Measurements from ENCODE around the gene GRK5. TPM values are rescaled to one million over a fixed set of nuclear protein-coding genes. Genes with fewer than 3 reads are reported as not detected.
"Not testable (repeated sequence)": the region's sequence is repeated elsewhere in the genome, so short reads cannot be mapped to it uniquely, and the experiment has no call there.

GRK5 gene
- total RNA-seq, 1 experiment from 2014 or later = 4.8 TPM

DNA sequence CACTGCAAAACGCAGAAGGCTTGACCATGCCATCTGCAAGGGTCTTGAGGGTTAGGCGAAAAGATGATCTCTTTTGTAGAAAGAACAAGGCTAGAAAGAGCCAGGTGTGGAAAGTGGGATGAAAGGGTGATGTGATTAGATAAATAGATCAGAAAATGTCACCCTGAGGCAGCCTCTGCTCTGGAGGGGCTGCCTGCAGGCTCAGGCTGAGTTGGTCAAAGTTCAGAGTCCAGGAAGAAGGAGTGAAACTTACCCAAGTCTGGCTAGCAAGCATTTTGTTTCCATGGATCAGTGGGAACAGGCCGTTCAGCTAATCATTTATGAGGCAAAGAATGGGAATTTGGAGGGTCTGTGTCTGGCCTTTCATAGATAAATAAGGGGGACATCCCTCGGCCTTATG is 255.4 kb downstream of the GRK5 start:
- no peaks in the 10 kb centered on the region for H3K79me2 ChIP-seq (ENCODE audit: low read depth)
- no peak for TF ChIP-seq EZH2 (IDR thresholded peaks at IDR 0.05; ENCODE audit: low read depth)
- TF ChIP-seq, protein P1, sequence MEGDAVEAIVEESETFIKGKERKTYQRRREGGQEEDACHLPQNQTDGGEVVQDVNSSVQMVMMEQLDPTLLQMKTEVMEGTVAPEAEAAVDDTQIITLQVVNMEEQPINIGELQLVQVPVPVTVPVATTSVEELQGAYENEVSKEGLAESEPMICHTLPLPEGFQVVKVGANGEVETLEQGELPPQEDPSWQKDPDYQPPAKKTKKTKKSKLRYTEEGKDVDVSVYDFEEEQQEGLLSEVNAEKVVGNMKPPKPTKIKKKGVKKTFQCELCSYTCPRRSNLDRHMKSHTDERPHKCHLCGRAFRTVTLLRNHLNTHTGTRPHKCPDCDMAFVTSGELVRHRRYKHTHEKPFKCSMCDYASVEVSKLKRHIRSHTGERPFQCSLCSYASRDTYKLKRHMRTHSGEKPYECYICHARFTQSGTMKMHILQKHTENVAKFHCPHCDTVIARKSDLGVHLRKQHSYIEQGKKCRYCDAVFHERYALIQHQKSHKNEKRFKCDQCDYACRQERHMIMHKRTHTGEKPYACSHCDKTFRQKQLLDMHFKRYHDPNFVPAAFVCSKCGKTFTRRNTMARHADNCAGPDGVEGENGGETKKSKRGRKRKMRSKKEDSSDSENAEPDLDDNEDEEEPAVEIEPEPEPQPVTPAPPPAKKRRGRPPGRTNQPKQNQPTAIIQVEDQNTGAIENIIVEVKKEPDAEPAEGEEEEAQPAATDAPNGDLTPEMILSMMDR (conservative IDR thresholded peaks at IDR 0.05) = no peak
- H3K36me3 ChIP-seq (ENCODE audit: low read depth) = no peaks in the 10 kb centered on the region
- intact Hi-C loops (cut with micrococcal nuclease; ENCODE audit: unreplicated experiment) = loop anchor here (5.0 kb wide), 1 partner anchor 60 kb away; no protein-coding TSS in a partner anchor
- CTCF ChIA-PET = no interaction called here
- no peak overlapping the region for H3K4me3 ChIP-seq
- peak overlapping the region; percentile 90; the same call in 1 of the 2 replicates for H3K27ac ChIP-seq
- peaks cover 14% of the 10 kb centered on the region for H3F3A ChIP-seq (ENCODE audit: insufficient read depth, low read depth)
- no peak overlapping the region for H2AFZ ChIP-seq
- H3K9me2 ChIP-seq (ENCODE audit: insufficient read depth) = no peaks in the 10 kb centered on the region
- DNase-seq = no peak
- H3K4me1 ChIP-seq (replicated peaks; ENCODE audit: insufficient read depth) = peaks cover 48% of the 10 kb centered on the region
- no TSS peak for BruUV-seq (replicated peaks)
- H3K9me3 ChIP-seq (ENCODE audit: insufficient read depth, low read depth) = no peaks in the 10 kb centered on the region; the same call in 1 of the 2 replicates
- POLR2A ChIA-PET (ENCODE audit: unreplicated experiment) = no interaction called here
- H3K4me2 ChIP-seq = peak overlapping the region; percentile 63
- H3K27me3 ChIP-seq (ENCODE audit: insufficient read depth, low read depth) = no peaks in the 10 kb centered on the region
- H4K20me1 ChIP-seq (ENCODE audit: insufficient read depth) = no peaks in the 10 kb centered on the region

DNA sequence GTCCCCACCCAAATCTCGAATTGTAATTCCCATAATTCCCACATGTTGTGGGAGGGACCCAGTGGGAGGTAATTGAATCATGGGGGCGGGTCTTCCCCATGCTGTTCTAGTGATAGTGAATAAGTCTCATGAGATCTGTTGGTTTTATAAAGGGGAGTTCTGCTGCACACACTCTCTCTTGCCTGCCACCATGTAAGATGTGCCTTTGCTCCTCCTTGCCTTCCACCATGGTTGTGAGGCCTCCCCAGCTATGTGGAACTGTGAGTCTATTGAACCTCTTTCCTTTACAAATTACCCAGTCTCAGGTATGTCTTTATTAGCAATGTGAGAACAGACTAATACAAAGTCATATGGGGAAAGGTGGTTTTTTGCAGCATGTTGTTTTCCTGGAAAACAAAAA is 255.8 kb downstream of the GRK5 start:
- BruUV-seq (replicated peaks); DNase-seq; H3K79me2 ChIP-seq (ENCODE audit: low read depth); POLR2A ChIA-PET (ENCODE audit: unreplicated experiment); H3K27ac ChIP-seq; H4K20me1 ChIP-seq (ENCODE audit: insufficient read depth); H3K36me3 ChIP-seq (ENCODE audit: low read depth); H3K9me2 ChIP-seq (ENCODE audit: insufficient read depth); H3K4me2 ChIP-seq; H3K4me3 ChIP-seq; CTCF ChIA-PET; H3K9me3 ChIP-seq (ENCODE audit: insufficient read depth, low read depth); H3K27me3 ChIP-seq (ENCODE audit: insufficient read depth, low read depth); H2AFZ ChIP-seq: not testable (repeated sequence)
- intact Hi-C loops (cut with micrococcal nuclease; ENCODE audit: unreplicated experiment) = loop anchor here (5.0 kb wide), 1 partner anchor 59 kb away; no protein-coding TSS in a partner anchor
- Histone ChIP-seq H3K4me1 (replicated peaks; ENCODE audit: insufficient read depth) (peaks cover 48% of the 10 kb centered on the region), H3F3A (ENCODE audit: insufficient read depth, low read depth) (peaks cover 14% of the 10 kb centered on the region)

DNA sequence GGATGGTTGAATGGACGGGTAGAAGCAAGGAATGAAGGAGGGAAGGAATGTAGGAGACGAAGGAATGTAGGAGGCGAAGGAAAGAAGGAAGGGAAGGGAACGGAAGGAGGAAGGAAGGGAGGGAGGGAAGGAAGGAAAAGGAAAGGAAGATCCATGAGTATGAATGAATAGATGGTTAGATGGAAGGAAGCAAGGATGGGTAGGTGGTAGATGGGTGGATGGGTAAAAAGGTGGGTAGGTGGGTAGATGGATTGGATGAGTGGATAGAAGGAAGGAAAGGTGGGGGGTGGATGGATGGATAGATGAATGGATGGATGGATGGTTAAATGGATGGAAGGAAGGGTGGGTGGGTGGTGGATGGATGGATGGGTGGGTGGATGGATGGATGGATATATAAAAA is 257.7 kb downstream of the GRK5 start:
- no peak for DNase-seq
- Histone ChIP-seq H2AFZ (no peak overlapping the region), H3K9me3 (ENCODE audit: insufficient read depth, low read depth) (no peaks in the 10 kb centered on the region; the same call in 1 of the 2 replicates), H3F3A (ENCODE audit: insufficient read depth, low read depth) (peaks cover 14% of the 10 kb centered on the region), H3K27ac (no peak overlapping the region), H3K36me3 (ENCODE audit: low read depth) (no peaks in the 10 kb centered on the region), H4K20me1 (ENCODE audit: insufficient read depth) (no peaks in the 10 kb centered on the region), H3K4me2 (no peak overlapping the region), H3K4me3 (no peak overlapping the region), H3K4me1 (replicated peaks; ENCODE audit: insufficient read depth) (peaks cover 48% of the 10 kb centered on the region), H3K79me2 (ENCODE audit: low read depth) (no peaks in the 10 kb centered on the region), H3K27me3 (ENCODE audit: insufficient read depth, low read depth) (no peaks in the 10 kb centered on the region), H3K9me2 (ENCODE audit: insufficient read depth) (no peaks in the 10 kb centered on the region)
- no TSS peak for BruUV-seq (replicated peaks)
- ChIA-PET CTCF (no interaction called here), POLR2A (ENCODE audit: unreplicated experiment) (no interaction called here)
- TF ChIP-seq, protein P1 (conservative IDR thresholded peaks at IDR 0.05) = no peak
- TF ChIP-seq EZH2 (IDR thresholded peaks at IDR 0.05; ENCODE audit: low read depth) = no peak
- intact Hi-C loops (cut with micrococcal nuclease; ENCODE audit: unreplicated experiment) = no loop called here

DNA sequence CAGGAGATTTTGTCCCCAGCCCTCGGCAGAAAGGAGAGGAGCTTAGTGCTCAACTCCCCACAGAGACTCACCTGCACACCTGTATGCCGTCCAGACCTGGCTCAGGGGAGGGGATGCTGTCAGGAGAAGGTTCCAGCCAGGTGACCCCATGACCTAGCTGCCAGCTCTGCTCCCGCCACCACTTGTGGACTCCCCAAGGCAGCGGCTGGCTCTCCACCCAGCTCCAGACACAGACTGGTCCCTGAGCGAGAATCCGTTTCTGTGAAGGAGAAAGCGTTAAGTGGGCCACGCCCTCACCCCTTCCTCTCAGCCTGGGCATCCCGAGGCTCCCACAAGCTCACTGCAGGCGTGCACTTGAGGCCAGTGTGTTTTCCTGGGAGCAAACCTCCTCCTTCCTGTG is 258.7 kb downstream of the GRK5 start:
- Histone ChIP-seq H3K4me1 (replicated peaks; ENCODE audit: insufficient read depth) (peaks cover 39% of the 10 kb centered on the region), H3F3A (ENCODE audit: insufficient read depth, low read depth) (peaks cover 14% of the 10 kb centered on the region), H3K4me3 (no peak overlapping the region), H4K20me1 (ENCODE audit: insufficient read depth) (no peaks in the 10 kb centered on the region), H3K4me2 (peak overlapping the region; percentile 9; the same call in 1 of the 2 replicates), H2AFZ (no peak overlapping the region), H3K9me3 (ENCODE audit: insufficient read depth, low read depth) (no peaks in the 10 kb centered on the region; the same call in 1 of the 2 replicates), H3K79me2 (ENCODE audit: low read depth) (no peaks in the 10 kb centered on the region), H3K27ac (no peak overlapping the region), H3K27me3 (ENCODE audit: insufficient read depth, low read depth) (no peaks in the 10 kb centered on the region), H3K9me2 (ENCODE audit: insufficient read depth) (no peaks in the 10 kb centered on the region), H3K36me3 (ENCODE audit: low read depth) (no peaks in the 10 kb centered on the region)
- CTCF ChIA-PET = interaction anchor here (0.9 kb wide), 1 partner anchor 21 kb away, joined by 3 read pairs; no protein-coding TSS in a partner anchor
- DNase-seq = no peak
- intact Hi-C loops (cut with micrococcal nuclease; ENCODE audit: unreplicated experiment) = no loop called here
- BruUV-seq (replicated peaks) = no TSS peak
- TF ChIP-seq EZH2 (IDR thresholded peaks at IDR 0.05; ENCODE audit: low read depth) = no peak
- TF ChIP-seq, protein P1 (conservative IDR thresholded peaks at IDR 0.05) = no peak
- POLR2A ChIA-PET (ENCODE audit: unreplicated experiment) = interaction anchor here (0.5 kb wide), 1 partner anchor 437 kb away, joined by 5 read pairs; no protein-coding TSS in a partner anchor

All from PC-9 (cell line).